ENCODE data around the gene P2RX6. TPM values are rescaled to one million over a fixed set of nuclear protein-coding genes. Genes with fewer than 3 reads are reported as not detected.

The P2RX6 gene
- total RNA-seq, 1 donor from 2014 or later, result 0.26 TPM

- TF ChIP-seq CTCF (IDR thresholded peaks at IDR 0.05; ENCODE audit: insufficient read depth, low read length, severe bottlenecking), result no peak
These were observed 62.1 kb downstream of the P2RX6 start for GRCh38 chr22:21076912-21077625.

More at GRCh38 chr22:21076912-21077625, 62.1 kb downstream of the P2RX6 start:
- FAIRE-seq, result no peak
- no peaks in the 10 kb centered on the region for H3K27me3 ChIP-seq (ENCODE audit: control insufficient read depth, insufficient read depth, low read length)
- H3K4me3 ChIP-seq (ENCODE audit: low read depth, low read length), result no peak overlapping the region
- H3K36me3 ChIP-seq (ENCODE audit: control insufficient read depth, insufficient read depth, low read length), result no peaks in the 10 kb centered on the region
- no peak for DNase-seq (ENCODE audit: low read depth)

Other genes with a start within 250 kb of the P2RX6 start
- gene SERPIND1, start 241.1 kb upstream of the P2RX6 start, total RNA-seq, result not detected in 2 replicates
- gene PI4KA, start 156.4 kb upstream of the P2RX6 start, total RNA-seq, result 9.5 and 12.3 TPM in 2 replicates
- 3.7 and 6.3 TPM in 2 replicates for gene SNAP29, start 156.2 kb upstream of the P2RX6 start, total RNA-seq
- 64.8 and 72.9 TPM in 2 replicates for gene CRKL, start 97.8 kb upstream of the P2RX6 start, total RNA-seq
- 2.4 and 2.8 TPM in 2 replicates for gene AIFM3, start 47.9 kb upstream of the P2RX6 start, total RNA-seq
- gene LZTR1, start 32.9 kb upstream of the P2RX6 start, total RNA-seq, result 14.7 and 23.2 TPM in 2 replicates
- 23.2 and 29.0 TPM in 2 replicates for gene THAP7, start 13.0 kb upstream of the P2RX6 start, total RNA-seq
- gene SLC7A4, start 17.4 kb downstream of the P2RX6 start, total RNA-seq, result under 0.01 and 0.77 TPM in 2 replicates
- not detected in 2 replicates for gene LRRC74B, start 30.8 kb downstream of the P2RX6 start, total RNA-seq

Measured in bronchial epithelial cell (primary cell).